Choroid plexus epithelial cell (primary cell): ENCODE data around the gene PCDHGC5.

Source experiments
- DNase-seq: peaks from one replicate; pipeline ENCODE4 v3.0.0-alpha.2; 2010; ENCODE audit warnings: low read depth
- H3K4me3 ChIP-seq: 2 replicates; pipeline ENCODE4 v1.5.1; 2011; ENCODE audit warnings: low read depth, mild to moderate bottlenecking, control low read depth, low read length, moderate library complexity
- TF ChIP-seq, protein P1 (sequence below): conservative IDR thresholded peaks from 2 replicates; pipeline ENCODE4 v1.5.1; 2011; ENCODE audit warnings: low read depth, mild to moderate bottlenecking, control low read depth, inconsistent platforms, low read length, moderate library complexity

The PCDHGC5 gene

GRCh38 chr5:141490771-141491170, 1.9 kb downstream of the PCDHGC5 start:
- TF ChIP-seq, protein P1, sequence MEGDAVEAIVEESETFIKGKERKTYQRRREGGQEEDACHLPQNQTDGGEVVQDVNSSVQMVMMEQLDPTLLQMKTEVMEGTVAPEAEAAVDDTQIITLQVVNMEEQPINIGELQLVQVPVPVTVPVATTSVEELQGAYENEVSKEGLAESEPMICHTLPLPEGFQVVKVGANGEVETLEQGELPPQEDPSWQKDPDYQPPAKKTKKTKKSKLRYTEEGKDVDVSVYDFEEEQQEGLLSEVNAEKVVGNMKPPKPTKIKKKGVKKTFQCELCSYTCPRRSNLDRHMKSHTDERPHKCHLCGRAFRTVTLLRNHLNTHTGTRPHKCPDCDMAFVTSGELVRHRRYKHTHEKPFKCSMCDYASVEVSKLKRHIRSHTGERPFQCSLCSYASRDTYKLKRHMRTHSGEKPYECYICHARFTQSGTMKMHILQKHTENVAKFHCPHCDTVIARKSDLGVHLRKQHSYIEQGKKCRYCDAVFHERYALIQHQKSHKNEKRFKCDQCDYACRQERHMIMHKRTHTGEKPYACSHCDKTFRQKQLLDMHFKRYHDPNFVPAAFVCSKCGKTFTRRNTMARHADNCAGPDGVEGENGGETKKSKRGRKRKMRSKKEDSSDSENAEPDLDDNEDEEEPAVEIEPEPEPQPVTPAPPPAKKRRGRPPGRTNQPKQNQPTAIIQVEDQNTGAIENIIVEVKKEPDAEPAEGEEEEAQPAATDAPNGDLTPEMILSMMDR = no peak
- no peak overlapping the region for H3K4me3 ChIP-seq
- no peak for DNase-seq

- TF ChIP-seq, protein P1 = no peak
- no peak for DNase-seq
- no peak overlapping the region for H3K4me3 ChIP-seq
Measured at GRCh38 chr5:141491323-141492167, 2.7 kb downstream of the PCDHGC5 start.

DNA sequence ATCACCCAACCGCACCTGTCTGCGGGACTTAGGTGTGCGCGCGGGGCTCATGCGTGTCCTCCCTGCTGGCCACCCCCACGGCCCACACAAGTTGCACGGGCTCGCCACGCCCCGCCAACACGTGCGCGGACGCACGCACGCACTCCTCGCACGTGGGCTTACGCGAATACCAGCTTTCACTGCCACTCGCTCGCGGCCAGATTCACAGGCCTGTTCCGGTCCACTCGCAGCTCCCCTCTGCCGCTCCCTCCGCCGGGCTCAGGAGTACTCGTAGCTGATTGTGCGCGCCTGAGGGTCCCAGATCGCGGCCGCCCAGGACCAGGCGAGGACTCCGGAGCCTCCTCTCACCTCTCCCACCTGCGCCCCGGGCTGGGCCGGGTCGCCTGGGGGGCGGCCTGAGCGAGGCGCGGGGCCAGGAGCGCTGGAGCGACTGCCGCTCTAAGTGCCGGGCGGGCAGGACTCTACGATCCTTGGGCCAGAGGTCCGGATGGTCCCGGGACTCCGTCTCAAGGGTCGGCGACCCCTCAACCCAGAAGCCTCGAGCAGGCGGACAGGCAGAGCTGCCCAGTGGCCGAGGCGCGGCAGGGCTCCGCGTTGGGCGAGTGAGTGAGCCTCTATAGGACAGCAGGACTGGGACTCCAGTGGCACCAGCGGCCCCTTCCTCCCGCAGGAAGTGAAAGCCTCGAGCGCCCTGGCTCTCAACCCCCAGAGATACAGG, 3.4 kb downstream of the PCDHGC5 start:
- TF ChIP-seq, protein P1 = no peak
- DNase-seq = no peak
- no peak overlapping the region for H3K4me3 ChIP-seq

GRCh38 chr5:141493500-141494422, 4.9 kb downstream of the PCDHGC5 start:
- TF ChIP-seq, protein P1 = no peak
- peak; percentile 19 for DNase-seq
- H3K4me3 ChIP-seq = no peak overlapping the region

DNA sequence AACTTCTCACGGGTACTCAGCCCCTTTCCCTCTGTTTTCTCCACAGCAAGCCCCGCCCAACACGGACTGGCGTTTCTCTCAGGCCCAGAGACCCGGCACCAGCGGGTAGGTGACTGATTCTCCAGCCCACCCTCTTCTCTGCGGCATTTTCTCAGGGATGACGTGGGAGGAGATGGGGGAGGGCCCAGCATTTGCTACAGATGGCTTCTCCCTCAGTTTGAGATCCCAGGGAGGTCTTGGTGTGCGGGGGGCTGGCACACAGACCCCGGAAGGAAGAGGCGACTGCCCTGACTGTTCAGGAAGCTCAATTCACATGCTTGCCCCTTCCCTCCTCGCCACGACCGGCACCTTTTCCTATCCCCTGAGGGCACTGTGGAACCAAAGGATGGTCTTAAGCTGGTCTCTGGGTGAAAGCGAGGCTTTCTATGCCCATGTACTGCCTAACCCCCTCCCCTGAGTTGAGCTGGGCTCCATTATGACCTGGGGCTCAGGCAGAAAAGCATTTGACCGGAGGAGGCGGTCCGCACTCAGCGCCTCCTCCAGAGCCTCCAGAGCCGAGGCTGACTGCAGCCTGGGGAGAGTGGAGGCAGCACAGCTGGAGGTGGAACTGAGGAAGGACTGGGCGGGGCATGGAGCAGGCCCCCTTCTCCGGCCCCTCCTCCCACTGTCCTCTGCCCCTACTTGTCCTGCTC, 6.0 kb downstream of the PCDHGC5 start:
- TF ChIP-seq, protein P1 = no peak
- H3K4me3 ChIP-seq = peak overlapping the region; percentile 36
- DNase-seq = peak; percentile 30

DNA sequence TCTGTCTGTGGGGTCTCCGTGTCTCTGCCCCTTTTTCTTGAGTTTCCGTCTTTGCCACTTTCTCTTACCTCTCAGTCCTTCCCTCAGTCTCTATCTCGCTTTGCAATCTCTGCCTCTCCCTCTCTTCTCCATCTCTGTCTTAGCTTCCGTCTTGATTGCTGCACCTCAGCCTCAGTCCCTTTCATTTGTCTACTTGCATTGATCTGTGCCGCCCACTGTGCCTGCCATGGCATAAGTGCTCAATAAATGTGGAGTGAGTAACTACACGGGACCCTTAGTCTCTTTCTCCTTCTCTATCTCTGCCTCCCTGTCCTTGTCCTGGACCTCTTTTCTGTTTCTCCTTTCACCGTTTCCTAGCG, 6.6 kb downstream of the PCDHGC5 start:
- H3K4me3 ChIP-seq = peak overlapping the region; percentile 36
- TF ChIP-seq, protein P1 = no peak
- no peak for DNase-seq
